GM18951 (cell line): Measurements from ENCODE around the gene KTN1.

Experiments used
- POLR2A ChIP-seq: IDR thresholded peaks from 4 replicates; pipeline ENCODE4 v1.6.1; 2011; ENCODE audit warnings: mild to moderate bottlenecking; ENCODE audit not compliant: insufficient read length, insufficient read depth; ENCODE audit errors: extremely low read depth
- in situ Hi-C: fragments of 300-500 bp; cut with MboI; formaldehyde crosslinking; loops from one replicate; pipeline ENCODE4 v1.12.0; 2022; ENCODE audit warnings: low sequenced_read_pairs, mixed read lengths, inconsistent platforms; ENCODE audit not compliant: unreplicated experiment

The KTN1 gene

DNA sequence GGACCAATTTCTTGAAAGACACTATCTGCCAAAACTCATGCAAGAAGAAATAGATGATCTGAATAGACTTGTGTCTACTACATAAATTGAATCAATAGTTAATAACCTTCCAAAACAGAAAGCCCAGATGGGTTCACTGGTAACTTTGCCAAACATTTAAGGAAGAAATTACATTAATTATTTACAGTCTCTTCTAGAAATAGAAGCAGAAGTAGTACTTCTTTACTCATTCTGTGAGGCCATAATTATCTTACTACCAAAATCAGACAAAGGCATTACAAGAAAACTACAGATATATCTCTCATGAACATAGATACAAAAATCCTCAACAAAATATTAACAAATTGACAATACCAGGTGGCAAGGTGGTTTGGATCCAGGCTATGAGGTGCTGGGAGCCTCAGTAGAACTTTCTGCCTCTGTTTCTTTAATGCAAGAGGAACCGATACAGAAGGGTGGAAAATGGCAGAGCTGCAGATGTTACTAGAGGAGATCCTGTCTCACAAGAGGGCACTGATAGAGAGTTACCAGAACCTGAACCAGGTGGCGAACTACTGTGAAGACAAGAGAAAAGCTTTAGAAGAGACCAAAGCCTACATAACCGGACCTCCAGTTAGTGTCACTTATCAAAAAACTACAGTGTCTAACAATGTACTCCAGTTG, 33.7 kb upstream of the KTN1 start:
- no peak for TF ChIP-seq POLR2A
- in situ Hi-C loops = no loop called here

DNA sequence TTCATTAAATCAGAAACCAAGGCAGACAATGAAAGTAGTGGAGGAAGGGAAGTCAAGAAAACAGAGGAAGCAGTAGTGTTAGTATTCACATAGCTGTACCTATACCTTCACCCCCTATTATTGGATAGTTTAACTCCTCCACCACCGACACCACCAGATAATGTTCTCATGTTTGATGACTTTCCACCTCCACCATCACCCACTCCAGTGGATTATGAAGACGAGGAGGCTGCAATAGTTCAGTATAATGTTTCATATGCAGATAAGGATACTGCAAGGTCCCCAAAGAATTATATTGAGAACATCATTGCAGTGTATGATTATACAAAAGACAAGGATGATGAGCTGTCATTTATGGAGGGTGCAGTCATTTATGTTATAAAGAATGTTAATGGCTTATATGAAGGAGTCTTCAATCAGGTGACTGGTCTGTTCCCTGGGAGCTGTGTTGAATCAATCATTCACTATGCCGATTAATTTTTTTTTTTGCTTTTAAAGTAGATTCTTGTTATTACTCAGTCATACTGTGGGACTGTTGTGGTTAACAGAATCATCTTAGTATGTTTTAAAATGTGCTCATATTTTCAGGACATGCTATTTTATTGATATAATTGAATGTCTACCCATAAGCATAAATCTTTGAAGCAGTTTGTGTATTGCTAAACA, 32.2 kb upstream of the KTN1 start:
- no peak for TF ChIP-seq POLR2A
- in situ Hi-C loops = no loop called here

DNA sequence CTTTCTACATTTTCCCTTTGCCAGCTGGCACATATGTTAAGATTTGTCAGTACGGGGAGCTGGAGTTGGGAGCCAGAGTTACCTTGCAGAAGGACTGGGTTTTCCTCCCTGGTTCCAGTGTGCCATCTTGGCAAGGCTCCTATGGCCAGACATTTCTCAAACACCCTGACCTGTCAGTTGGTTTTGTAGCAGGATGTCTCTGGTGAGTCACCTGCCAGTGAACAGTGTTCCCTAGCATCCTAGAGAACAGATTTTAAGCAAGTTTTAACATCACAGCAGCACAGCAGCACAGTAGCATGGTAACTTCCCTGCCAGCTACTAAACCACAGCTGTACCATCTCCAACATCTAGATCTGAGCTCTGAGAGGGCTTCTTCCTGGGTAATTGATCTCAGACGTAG, 26.2 kb upstream of the KTN1 start:
- in situ Hi-C loops = no loop called here
- TF ChIP-seq POLR2A = no peak

DNA sequence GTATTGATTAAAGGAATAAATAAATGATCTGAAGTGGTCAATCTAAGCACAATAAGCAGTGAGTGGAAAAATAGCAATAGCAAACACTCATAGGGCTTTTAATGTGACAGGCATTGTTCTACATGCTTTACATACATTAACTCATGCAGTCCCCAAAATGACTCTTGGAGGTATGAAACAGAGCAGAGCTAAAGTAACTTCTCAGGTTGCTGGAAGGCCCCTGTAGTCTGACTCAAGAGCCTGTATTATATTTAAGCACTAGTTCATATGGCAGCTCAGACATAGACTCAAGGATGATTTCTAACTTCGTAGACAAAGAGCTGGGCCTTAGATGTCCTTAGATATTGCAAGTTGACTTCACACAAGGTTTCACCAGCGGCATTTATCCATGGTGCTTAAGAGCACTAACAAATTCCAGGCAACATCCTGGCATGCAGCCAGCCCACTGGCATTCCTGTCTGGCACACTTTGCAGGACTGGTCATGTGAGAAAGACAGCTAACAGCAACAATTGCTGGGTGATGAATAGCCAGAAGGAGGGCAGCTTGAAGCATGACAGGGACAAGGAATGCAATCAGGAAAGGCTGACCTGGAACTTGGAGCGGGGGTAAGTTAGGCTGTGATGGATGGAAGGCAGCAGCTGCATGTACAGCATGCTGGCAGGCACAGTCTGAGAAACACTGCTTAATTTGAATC, 22.9 kb upstream of the KTN1 start:
- in situ Hi-C loops = no loop called here

DNA sequence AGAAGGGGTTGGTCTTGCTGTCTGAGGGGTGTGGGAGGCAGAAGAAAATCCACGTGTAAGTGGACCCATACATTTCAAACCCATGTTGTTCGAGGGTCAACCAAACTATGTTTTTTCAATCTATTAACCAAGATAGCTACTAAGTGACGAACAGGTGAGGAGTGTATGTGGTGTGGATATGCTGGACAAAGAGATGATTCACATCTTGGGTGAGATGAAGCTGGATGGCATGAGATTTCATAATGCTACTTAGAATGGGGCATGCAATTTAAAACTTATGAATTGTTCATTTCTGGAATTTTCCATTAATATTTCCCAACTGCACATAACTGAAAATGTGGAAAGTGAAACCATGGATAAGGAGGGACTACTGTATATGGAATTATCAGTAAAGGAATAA, 17.9 kb upstream of the KTN1 start:
- in situ Hi-C loops = no loop called here
- TF ChIP-seq POLR2A = no peak

More for the DNA sequence above, 22.9 kb upstream of the KTN1 start:
- no peak for TF ChIP-seq POLR2A

DNA sequence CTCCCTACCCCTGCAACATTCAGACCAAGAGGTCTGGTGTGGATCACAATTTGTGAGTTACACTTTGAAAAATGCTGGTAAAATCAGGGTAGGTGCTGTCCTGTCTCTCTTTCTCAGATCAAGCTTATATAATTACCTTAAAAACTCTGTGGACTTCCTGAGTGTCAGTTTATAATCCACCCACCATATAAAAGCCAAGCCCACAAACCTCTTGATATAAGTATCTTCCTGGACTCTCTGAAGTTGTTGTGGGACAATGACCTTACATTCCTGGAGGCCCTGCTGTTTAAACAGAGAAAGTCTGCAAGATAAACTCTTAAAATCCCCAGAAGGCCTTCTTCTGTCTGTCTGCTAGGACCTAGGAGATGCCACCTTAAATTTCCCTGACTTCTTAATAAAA, 11.4 kb upstream of the KTN1 start:
- in situ Hi-C loops = no loop called here

DNA sequence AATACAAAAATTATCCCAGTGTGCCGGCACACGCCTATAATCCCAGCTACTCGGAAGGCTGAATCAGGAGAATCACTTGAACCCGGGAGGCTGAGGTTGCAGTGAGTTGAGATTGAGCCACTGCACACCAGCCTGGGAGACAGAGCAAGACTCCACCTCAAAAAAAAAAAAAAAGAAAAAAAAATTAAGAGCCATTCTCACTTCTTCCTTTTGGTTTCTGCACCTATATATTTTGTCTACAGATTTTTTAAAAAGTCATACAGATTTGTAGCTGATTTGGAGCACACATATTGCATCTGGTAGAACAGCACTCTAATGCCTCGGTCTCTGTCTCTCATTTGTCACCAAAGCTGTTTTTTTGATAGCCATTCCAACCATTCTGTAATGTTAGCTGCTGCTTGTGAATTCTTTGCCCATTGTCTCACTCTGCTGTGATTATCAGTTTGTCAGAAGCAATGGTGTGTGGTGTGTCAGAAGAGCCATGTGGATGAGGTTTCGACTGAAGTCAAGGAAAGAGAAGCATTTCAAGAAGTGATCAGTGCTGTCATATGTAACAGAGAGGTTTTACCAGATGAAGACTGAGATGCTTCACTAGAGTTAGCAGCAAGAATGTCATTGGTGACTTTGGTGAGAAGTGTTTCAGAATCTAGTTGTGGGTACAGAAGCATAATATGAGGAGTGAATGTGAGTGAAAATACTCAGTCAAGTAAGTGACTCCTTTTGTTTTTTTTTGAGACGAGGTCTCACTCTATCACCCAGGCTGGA, 8.7 kb upstream of the KTN1 start:
- TF ChIP-seq POLR2A = no peak
- in situ Hi-C loops = no loop called here

More for the DNA sequence above, 11.4 kb upstream of the KTN1 start:
- TF ChIP-seq POLR2A = no peak

DNA sequence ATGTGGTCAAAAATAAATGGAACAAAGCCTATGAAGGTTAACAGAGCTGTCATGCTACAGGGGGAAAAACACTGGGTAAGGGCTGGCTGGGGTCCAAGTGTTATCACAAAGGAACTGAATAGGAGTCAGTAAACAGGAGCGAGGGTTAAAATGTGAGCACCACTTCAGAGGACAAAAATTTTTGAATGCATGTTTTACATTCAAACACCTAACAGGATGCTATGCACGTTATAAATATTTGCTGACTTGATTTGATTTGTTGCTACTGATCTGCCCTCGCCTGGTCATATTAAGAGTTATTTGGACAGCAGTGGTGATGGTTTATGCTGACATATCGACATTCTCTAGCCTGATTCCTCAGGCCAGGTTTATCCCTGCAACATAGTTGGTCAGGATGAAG, 7.4 kb upstream of the KTN1 start:
- TF ChIP-seq POLR2A = no peak
- in situ Hi-C loops = no loop called here

DNA sequence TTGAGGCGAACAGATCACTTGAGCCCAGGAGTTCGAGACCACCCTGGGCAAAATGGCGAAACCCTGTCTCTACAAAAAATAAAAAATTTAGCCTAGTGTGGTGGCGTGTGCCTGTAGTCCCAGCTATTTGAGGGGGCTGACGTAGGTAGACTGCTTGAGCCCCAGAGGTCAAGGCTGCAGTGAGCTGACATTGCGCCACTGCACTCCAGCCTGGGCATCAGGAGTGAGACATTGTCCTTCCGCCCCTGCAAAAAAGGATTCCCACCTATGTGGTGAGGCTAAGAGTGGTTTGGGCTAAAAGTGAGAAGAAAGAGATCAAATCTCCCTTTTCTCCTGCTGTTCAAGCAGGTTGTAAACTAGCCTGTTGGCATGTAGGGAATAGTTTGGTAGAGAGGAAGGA, 5.0 kb upstream of the KTN1 start:
- in situ Hi-C loops = no loop called here
- TF ChIP-seq POLR2A = no peak

DNA sequence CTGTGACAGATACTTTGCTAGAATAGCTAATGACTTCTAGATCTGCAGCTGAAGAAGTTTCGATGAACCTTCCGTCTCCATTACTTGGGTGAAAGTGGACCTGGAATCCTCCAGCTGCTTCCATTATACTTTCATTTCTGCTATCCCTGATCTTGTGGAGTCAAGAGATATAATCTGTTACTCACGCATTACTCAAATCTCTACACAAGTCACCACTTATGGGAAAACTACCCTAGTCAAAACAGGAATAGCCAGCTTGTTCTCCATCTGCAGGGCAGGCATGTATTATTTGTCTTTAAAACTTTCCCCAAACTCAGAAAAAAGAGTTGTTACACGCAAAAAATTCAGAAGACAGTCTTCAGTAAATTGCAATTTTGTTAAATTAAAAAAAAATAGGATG, 2.8 kb upstream of the KTN1 start:
- in situ Hi-C loops = no loop called here

DNA sequence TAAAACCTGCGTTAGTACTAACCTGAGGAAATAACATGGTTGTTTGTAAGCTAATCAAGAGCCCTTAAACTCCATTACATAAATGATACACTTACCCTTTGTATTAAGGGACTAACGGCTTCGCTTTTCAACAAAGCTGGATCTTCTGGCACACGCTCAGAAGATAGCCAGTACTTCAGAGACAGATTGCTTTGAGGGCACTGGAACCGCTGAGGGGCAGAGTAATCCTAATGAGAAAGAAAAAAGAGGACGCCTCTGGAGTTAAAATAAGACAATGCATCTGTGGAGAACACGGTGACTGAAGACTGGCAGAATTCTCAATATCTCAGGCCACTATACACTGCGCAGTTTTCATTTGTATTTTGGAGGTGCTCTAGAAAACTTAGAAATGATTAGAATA, 1.5 kb upstream of the KTN1 start:
- no peak for TF ChIP-seq POLR2A
- in situ Hi-C loops = no loop called here

More for the DNA sequence above, 2.8 kb upstream of the KTN1 start:
- TF ChIP-seq POLR2A = no peak

DNA sequence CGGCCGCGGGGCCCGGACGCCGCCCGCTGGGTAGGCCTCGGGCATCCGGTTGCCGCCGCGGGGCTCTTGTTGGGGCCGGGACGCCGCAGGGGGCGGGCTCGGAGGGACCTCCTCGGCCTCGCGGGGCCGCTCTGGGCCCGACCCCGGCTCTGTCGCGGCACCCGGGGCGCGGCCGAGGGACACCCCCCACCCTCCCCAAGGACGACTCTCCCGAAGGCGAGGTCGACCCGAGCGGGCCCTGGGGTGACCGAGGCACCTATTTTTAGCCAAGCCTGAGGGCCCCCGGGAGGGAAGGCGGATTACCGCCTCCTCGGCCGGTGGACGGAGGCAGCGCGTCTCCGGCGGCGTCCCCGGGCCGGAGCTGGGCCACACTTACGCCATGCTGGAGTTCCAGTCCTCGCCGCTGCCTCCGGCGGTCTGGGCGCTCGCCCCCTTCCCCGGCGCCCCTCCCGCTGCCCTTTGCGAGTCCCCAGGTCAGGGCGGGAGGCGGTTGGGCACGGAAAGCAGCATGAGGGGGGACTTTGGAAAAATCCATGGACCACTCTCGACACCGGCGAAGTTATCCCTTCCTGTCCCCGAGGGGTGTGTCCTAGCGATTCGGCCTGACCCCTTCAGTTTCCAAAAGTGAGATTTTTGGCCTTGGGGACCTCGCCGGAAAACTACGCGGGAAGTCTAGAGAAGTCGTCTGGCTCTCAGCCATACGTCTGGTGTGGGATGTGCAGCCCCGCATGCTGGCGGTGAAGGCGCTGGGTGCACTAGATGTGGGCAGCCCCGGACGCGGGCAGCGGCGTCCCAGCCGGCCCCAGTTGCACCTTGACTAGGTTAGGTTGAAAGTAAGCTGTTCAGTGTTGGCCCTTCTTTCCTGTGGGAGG, 699 bp downstream of the KTN1 start:
- TF ChIP-seq POLR2A = no peak
- in situ Hi-C loops = no loop called here
